GM19324 (cell line): ENCODE measurements around the gene KBTBD12.

Experiments used
- ATAC-seq: cut with Tn5 transposase; IDR thresholded peaks from one replicate; pipeline ENCODE4 v1.9.1; 2021; ENCODE audit warnings: mild to moderate bottlenecking, moderate library complexity; ENCODE audit not compliant: unreplicated experiment, low FRiP score

The KBTBD12 gene

DNA sequence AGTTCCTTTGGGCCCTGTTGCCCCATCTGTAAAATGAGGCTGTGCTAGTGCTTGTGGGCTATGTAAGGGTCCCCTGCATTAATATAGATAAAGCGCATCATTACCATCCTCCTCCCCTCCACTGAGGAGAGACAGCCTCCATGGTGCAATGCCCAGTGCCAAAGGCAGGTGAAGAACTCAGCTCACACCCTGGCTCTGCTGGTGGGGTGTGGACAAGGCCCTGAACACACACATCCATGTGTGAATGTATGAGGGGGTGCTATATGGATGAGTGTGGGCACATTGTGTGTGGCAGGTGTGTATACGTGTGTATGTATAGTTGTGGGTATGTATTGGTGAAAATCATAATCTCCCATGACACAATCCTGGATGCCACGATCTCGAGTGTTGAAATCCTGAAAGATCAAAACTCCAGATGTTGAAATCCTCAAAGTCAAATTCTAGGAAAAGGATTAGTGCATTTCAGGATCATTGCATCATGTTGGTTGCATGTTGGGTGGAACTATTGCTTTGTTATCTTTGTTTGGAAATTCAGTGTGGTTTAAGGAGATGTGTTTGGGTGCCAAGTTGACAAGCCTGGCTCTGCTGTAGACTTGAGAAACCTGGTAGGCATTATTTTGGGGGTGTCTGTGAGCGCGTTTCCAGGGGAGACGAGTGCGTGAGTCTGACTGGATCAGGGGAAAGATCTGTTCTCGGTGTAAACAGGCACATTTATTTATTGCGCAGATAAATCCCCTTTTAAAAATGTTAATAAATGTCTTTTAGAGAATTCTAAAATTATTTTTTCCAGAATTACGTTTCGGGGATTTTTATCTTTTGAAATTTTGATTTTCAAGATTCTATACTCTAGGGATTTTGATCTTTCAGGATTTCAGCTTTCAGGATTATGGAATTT is 95.2 kb downstream of the KBTBD12 start:
- no peak for ATAC-seq

DNA sequence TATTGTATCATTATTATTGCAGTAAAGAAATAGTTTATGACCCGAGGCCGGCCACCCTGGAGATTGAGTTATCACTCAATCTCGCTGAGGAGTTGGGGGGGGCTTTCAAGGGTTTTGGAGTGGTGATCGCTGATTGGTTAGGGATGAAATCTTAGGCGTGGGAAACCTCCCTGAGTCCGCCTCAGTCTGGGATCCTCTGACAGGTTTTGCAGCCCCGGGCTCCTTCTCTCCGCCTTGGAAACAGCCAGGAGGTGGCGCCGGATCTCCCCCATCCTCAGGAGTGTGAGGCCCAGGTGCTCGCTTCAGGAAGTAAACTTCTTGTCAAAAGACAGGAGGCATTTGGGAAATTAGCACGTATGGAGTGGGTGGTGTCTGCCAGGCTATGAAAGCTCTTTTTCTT is 96.1 kb downstream of the KBTBD12 start:
- no peak for ATAC-seq

DNA sequence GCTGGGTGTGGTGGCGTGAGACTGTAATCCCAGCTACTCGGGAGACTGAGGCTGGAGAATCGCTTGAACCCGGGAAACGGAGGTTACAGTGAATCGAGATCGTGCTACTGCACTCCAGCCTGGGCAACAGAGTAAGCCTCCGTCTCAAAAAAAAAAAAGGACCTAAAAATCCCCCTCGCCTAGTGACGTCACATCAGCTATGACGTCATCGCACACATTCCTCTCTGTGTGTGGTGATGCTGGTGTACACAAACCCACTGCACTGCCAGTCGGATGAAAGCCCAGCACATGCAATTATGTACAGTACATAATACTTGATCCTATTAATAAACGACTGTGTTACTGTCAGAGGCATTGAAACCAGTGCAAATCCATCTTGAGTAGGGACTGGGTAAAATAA is 97.0 kb downstream of the KBTBD12 start:
- no peak for ATAC-seq

DNA sequence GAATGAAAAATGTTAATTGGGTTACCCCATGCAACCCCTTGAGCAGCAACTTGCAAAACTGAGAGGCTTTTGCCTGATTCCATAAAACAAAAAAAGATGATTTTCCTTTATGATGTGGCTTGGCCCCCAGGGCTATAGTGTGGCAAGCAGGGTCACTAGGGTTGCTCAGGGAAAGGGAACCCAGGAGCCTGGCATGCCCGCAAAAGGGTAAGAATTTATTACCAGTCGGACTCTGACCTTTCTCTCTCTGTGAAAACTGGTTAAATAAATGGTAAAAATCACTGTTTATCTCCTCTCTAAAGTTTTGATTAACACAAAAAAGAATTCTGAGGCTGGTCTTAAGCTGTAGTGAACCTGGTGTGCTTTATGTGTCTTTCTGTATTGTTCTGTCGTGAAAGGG is 99.5 kb downstream of the KBTBD12 start:
- ATAC-seq, result no peak

DNA sequence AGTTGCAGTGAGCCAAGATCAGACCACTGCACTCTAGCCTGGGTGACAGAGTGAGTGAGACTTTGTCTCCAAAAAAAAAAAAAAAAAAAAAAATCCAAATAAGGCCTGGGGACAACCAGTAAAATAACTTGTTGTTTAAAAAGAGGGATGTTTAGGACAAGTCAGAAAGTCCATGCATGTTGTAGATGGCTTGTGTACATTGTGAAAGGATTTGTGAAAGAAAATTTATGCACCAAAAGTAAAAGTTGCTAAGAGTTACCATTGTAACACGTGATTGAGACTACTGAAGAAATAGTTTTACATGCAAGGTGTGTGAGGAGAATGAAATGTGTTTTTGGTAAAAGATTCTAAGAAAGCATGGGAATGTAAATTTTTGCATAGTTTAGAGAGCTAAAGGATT is 101.5 kb downstream of the KBTBD12 start:
- no peak for ATAC-seq

DNA sequence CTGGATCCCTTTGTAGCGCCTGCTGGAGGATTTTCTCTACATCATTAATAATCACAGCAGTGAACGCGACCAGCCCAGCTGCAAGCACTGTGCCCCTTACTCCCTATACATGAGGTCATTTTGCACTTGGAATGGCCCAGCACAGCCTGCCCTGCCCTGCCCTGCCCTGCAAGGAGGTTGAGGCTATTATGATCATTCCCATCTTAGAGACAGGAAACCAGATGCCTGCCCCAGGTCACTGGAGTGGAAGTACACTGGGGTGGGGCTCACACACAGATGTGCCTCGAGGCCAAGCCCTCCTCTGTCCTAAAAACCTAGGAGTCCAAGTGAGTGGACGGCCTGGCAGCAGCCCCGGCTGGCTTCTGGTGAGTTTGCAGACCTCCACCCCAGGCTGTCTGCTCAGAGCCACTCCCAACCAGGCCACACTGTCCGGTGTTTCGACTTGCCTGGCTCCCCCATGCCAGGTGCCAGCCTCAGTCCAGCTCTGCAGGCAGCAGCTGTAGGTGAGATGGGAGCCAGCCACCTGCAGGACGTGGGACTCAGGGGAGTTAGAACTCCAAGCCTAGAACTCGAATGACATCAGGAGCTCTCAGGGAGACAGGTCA is 106.8 kb downstream of the KBTBD12 start:
- ATAC-seq, result no peak

DNA sequence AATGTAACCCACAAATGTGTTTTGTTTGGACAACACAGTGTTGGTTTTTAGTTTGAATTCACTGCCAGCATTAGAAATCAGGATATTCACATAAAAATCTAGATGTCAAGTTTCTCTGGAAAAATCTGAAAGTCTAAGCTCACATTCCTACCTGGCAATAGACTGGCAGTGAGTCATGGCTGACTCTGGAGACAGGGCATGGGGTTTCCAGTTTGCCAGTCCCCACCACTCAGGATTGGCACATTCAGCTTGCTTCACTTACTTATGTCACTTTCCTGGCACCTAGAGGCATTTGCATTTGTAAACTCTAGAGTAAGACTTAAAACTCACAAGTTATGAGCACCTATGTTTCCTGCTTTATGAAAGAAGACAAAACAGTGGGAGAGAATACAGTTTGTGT is 118.1 kb downstream of the KBTBD12 start:
- no peak for ATAC-seq

DNA sequence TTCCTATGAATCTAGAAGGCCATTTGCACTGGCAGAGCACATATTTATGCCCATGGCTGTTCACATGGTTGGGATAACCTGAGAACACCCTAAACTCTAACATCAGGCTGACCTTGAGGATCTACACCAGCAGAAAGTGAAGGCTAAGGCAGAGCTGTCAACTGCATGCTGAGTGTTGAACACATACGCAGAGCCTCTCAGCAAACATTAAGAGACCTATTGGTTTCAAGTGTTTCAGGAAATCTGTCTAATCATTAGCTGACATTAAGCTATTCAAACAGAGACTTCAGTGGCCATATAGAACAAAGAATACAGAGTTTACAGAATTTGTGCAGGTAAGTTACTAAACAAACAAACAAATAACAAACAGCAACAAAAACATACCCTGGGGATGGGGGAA is 121.1 kb downstream of the KBTBD12 start:
- no peak for ATAC-seq
